HL-60 (cell line): ENCODE data around the gene NUTF2.

Experiments used
- TF ChIP-seq, protein P1 (sequence below): IDR thresholded peaks from one replicate; pipeline ENCODE4 v1.5.1; 2011; ENCODE audit warnings: low read length, control low read depth, inconsistent platforms; ENCODE audit not compliant: insufficient read depth
- TF ChIP-seq, protein P2 (sequence below): IDR thresholded peaks from 2 replicates; pipeline ENCODE4 v1.6.1; 2012; ENCODE audit warnings: low read depth; ENCODE audit not compliant: insufficient replicate concordance

DNA sequence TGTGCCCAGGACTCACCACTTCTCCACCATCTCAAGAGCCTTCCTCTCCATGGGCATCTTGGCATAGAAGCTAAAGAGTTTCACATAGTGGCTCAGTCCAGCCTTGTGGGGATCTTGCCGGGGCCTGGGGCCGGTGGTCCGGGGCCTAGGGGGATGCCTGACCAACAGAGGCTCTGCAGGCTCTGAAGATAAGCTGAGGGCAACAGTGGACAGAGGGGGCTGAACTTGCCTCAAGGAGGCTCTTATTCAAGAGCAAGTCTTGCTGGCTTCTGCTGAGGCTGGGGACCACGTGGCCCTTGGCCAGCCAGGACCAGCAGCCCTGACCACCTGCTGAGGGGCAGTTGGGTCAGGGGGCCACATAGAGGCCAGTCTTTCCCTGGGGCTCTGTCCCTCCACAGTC lies 18.1 kb upstream of the NUTF2 start:
- TF ChIP-seq, protein P1, sequence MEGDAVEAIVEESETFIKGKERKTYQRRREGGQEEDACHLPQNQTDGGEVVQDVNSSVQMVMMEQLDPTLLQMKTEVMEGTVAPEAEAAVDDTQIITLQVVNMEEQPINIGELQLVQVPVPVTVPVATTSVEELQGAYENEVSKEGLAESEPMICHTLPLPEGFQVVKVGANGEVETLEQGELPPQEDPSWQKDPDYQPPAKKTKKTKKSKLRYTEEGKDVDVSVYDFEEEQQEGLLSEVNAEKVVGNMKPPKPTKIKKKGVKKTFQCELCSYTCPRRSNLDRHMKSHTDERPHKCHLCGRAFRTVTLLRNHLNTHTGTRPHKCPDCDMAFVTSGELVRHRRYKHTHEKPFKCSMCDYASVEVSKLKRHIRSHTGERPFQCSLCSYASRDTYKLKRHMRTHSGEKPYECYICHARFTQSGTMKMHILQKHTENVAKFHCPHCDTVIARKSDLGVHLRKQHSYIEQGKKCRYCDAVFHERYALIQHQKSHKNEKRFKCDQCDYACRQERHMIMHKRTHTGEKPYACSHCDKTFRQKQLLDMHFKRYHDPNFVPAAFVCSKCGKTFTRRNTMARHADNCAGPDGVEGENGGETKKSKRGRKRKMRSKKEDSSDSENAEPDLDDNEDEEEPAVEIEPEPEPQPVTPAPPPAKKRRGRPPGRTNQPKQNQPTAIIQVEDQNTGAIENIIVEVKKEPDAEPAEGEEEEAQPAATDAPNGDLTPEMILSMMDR = no peak
- TF ChIP-seq, protein P2, sequence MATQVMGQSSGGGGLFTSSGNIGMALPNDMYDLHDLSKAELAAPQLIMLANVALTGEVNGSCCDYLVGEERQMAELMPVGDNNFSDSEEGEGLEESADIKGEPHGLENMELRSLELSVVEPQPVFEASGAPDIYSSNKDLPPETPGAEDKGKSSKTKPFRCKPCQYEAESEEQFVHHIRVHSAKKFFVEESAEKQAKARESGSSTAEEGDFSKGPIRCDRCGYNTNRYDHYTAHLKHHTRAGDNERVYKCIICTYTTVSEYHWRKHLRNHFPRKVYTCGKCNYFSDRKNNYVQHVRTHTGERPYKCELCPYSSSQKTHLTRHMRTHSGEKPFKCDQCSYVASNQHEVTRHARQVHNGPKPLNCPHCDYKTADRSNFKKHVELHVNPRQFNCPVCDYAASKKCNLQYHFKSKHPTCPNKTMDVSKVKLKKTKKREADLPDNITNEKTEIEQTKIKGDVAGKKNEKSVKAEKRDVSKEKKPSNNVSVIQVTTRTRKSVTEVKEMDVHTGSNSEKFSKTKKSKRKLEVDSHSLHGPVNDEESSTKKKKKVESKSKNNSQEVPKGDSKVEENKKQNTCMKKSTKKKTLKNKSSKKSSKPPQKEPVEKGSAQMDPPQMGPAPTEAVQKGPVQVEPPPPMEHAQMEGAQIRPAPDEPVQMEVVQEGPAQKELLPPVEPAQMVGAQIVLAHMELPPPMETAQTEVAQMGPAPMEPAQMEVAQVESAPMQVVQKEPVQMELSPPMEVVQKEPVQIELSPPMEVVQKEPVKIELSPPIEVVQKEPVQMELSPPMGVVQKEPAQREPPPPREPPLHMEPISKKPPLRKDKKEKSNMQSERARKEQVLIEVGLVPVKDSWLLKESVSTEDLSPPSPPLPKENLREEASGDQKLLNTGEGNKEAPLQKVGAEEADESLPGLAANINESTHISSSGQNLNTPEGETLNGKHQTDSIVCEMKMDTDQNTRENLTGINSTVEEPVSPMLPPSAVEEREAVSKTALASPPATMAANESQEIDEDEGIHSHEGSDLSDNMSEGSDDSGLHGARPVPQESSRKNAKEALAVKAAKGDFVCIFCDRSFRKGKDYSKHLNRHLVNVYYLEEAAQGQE = no peak
